Measurements from ENCODE around the gene TRIM16.
"Not testable (repeated sequence)": the region's sequence is repeated elsewhere in the genome, so short reads cannot be mapped to it uniquely, and the experiment has no call there.

GRCh38 chr17:15731900-15732299, 47.8 kb upstream of the TRIM16 start, which contains the start of gene TBC1D26:
- TF ChIP-seq POLR2A (IDR thresholded peaks at IDR 0.05): not testable (repeated sequence)
- TF ChIP-seq, protein P1, sequence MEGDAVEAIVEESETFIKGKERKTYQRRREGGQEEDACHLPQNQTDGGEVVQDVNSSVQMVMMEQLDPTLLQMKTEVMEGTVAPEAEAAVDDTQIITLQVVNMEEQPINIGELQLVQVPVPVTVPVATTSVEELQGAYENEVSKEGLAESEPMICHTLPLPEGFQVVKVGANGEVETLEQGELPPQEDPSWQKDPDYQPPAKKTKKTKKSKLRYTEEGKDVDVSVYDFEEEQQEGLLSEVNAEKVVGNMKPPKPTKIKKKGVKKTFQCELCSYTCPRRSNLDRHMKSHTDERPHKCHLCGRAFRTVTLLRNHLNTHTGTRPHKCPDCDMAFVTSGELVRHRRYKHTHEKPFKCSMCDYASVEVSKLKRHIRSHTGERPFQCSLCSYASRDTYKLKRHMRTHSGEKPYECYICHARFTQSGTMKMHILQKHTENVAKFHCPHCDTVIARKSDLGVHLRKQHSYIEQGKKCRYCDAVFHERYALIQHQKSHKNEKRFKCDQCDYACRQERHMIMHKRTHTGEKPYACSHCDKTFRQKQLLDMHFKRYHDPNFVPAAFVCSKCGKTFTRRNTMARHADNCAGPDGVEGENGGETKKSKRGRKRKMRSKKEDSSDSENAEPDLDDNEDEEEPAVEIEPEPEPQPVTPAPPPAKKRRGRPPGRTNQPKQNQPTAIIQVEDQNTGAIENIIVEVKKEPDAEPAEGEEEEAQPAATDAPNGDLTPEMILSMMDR (IDR thresholded peaks at IDR 0.05): not testable (repeated sequence)

Measured in Peyer's patch (tissue), 4 donors.